HFFc6 (cell line): ENCODE results near the gene SIGLEC9. TPM values are rescaled to one million over a fixed set of nuclear protein-coding genes. Genes with fewer than 3 reads are reported as not detected.

ENCODE experiments used
- DNase-seq: peaks from one replicate; pipeline ENCODE4 v3.0.0-alpha.2; 2018
- H3K27ac Mint-ChIP-seq: 2 replicates; pipeline ENCODE4 v1.8.0; 2020; ENCODE audit warnings: mild to moderate bottlenecking, mixed read lengths
- H3K27me3 Mint-ChIP-seq: 2 replicates; pipeline ENCODE4 v1.8.0; 2021; ENCODE audit warnings: mild to moderate bottlenecking, moderate library complexity, mixed read lengths; ENCODE audit not compliant: insufficient read depth
- H3K36me3 Mint-ChIP-seq: 2 replicates; pipeline ENCODE4 v1.8.0; 2021; ENCODE audit warnings: low read depth, mixed read lengths
- H3K4me1 Mint-ChIP-seq: 2 replicates; pipeline ENCODE4 v1.8.0; 2020; ENCODE audit warnings: low read depth, mixed read lengths
- H3K4me3 Mint-ChIP-seq: 2 replicates; pipeline ENCODE4 v1.8.0; 2020; ENCODE audit warnings: mild to moderate bottlenecking, moderate library complexity, mixed read lengths
- H3K9me3 Mint-ChIP-seq: 2 replicates; pipeline ENCODE4 v1.8.0; 2020; ENCODE audit warnings: mild to moderate bottlenecking, mixed read lengths
- CTCF ChIP-seq: fragments of 200-600 bp; sonication (generic); IDR thresholded peaks from 2 replicates; pipeline ENCODE4 v1.5.0; 2021; ENCODE audit warnings: antibody characterized with exemption, mild to moderate bottlenecking
- total RNA-seq, 6 experiments: library from RNA; stranded (reverse); fragmentation: NEBNext Ultra II Directional; extraction: Animal tissue kit (Norgen Biotek cat#: 25700); gene quantifications; 2 replicates in 1 of 6; 3 replicates in 5 of 6; pipeline ENCODE4 v1.2.3, GENCODE V29; 2021

SIGLEC9 gene
- total RNA-seq, 6 experiments from 2014 or later, result not detected

- H3K9me3 Mint-ChIP-seq, result no peaks in the 10 kb centered on the region
Observed at GRCh38 chr19:51096473-51097165, 28.1 kb upstream of the SIGLEC9 start.

GRCh38 chr19:51097166-51097738 lies 27.5 kb upstream of the SIGLEC9 start:
- Mint-ChIP-seq H3K4me3 (no peak overlapping the region), H3K27ac (no peak overlapping the region; the same call in 1 of the 2 replicates), H3K4me1 (peaks cover 18% of the 10 kb centered on the region), H3K27me3 (no peaks in the 10 kb centered on the region), H3K9me3 (no peaks in the 10 kb centered on the region), H3K36me3 (peaks cover 6% of the 10 kb centered on the region; the same call in 1 of the 2 replicates)
- DNase-seq, result peak; percentile 47
- TF ChIP-seq CTCF, result peak; percentile 81

More at GRCh38 chr19:51096473-51097165, 28.1 kb upstream of the SIGLEC9 start:
- peaks cover 18% of the 10 kb centered on the region for H3K4me1 Mint-ChIP-seq
- peak; percentile 40; the same call in 1 of the 2 replicates for TF ChIP-seq CTCF
- H3K4me3 Mint-ChIP-seq, result no peak overlapping the region
- peaks cover 6% of the 10 kb centered on the region; the same call in 1 of the 2 replicates for H3K36me3 Mint-ChIP-seq
- no peak overlapping the region for H3K27ac Mint-ChIP-seq
- no peak for DNase-seq
- H3K27me3 Mint-ChIP-seq, result peaks cover 2% of the 10 kb centered on the region; the same call in 1 of the 2 replicates

- Mint-ChIP-seq H3K4me1 (peaks cover 18% of the 10 kb centered on the region), H3K27me3 (no peaks in the 10 kb centered on the region), H3K27ac (no peak overlapping the region), H3K9me3 (no peaks in the 10 kb centered on the region), H3K36me3 (peaks cover 6% of the 10 kb centered on the region; the same call in 1 of the 2 replicates), H3K4me3 (no peak overlapping the region)
- no peak for TF ChIP-seq CTCF
- DNase-seq, result no peak
Observed at GRCh38 chr19:51097796-51098195, 26.9 kb upstream of the SIGLEC9 start.

- peaks cover 18% of the 10 kb centered on the region for H3K4me1 Mint-ChIP-seq
- no peaks in the 10 kb centered on the region for H3K27me3 Mint-ChIP-seq
- no peak overlapping the region for H3K4me3 Mint-ChIP-seq
- H3K36me3 Mint-ChIP-seq, result peaks cover 9% of the 10 kb centered on the region; the same call in 1 of the 2 replicates
- DNase-seq, result no peak
- no peak for TF ChIP-seq CTCF
- no peak overlapping the region for H3K27ac Mint-ChIP-seq
- H3K9me3 Mint-ChIP-seq, result no peaks in the 10 kb centered on the region
Observed at GRCh38 chr19:51098365-51099046, 26.2 kb upstream of the SIGLEC9 start.

GRCh38 chr19:51099047-51099382 lies 25.7 kb upstream of the SIGLEC9 start:
- DNase-seq, result no peak
- peaks cover 11% of the 10 kb centered on the region; the same call in 1 of the 2 replicates for H3K36me3 Mint-ChIP-seq
- no peak for TF ChIP-seq CTCF
- peaks cover 18% of the 10 kb centered on the region for H3K4me1 Mint-ChIP-seq
- no peak overlapping the region for H3K27ac Mint-ChIP-seq
- H3K9me3 Mint-ChIP-seq, result no peaks in the 10 kb centered on the region
- no peaks in the 10 kb centered on the region for H3K27me3 Mint-ChIP-seq
- no peak overlapping the region for H3K4me3 Mint-ChIP-seq
